ENCODE results near the gene DNAH5.

Gene DNAH5

GRCh38 chr5:13673511-13673910, 271.0 kb downstream of the DNAH5 start:
- Histone ChIP-seq H2BK5ac (ENCODE audit: low read length) (no peak overlapping the region), H3K18ac (ENCODE audit: low read length) (no peak overlapping the region), H3K4me1 (ENCODE audit: control insufficient read depth in 2 of 2, insufficient read depth in 1 of 2, low read depth in 1 of 2, low read length in 2 of 2) (no peaks in the 10 kb centered on the region), H2BK12ac (ENCODE audit: low read length) (no peak overlapping the region), H3K27me3 (ENCODE audit: control insufficient read depth in 3 of 3, insufficient read depth in 3 of 3, low read depth in 1 of 3, low read length in 3 of 3) (no peaks in the 10 kb centered on the region), H2BK120ac (ENCODE audit: low read depth, low read length) (no peak overlapping the region), H4K8ac (ENCODE audit: low read depth, low read length) (no peak overlapping the region), H3K9me3 (replicated peaks in 1 of 2; ENCODE audit: control insufficient read depth in 2 of 2, insufficient read depth in 1 of 2, low read depth in 1 of 2, low read length in 2 of 2) (no peaks in the 10 kb centered on the region), H3K9ac (ENCODE audit: low read depth, low read length, poor library complexity) (no peak overlapping the region), H4K91ac (ENCODE audit: low read depth, low read length, poor library complexity) (no peak overlapping the region), H3K27ac (replicated peaks; ENCODE audit: low read length) (no peak overlapping the region), H2BK15ac (ENCODE audit: low read length) (no peak overlapping the region), H3K4me3 (ENCODE audit: low read length in 2 of 2) (no peak overlapping the region), H3K4me2 (ENCODE audit: insufficient read depth, low read length, poor library complexity, severe bottlenecking) (no peak overlapping the region), H3K23ac (ENCODE audit: low read depth, low read length, poor library complexity) (no peak overlapping the region), H3K4ac (ENCODE audit: low read length) (no peak overlapping the region), H3K14ac (ENCODE audit: low read length) (no peak overlapping the region), H3K36me3 (replicated peaks in 1 of 2; ENCODE audit: control insufficient read depth in 2 of 2, insufficient read depth in 2 of 2, low read length in 2 of 2) (no peaks in the 10 kb centered on the region), H2AFZ (ENCODE audit: low read length) (no peak overlapping the region), H3K79me1 (ENCODE audit: low read depth, low read length) (no peaks in the 10 kb centered on the region), H2AK5ac (ENCODE audit: low read depth, low read length) (no peak overlapping the region)
- no CpG with 5 or more reads among the region's 3 CpGs for WGBS, 2 donors (ENCODE audit: extremely low coverage in 2 of 2, insufficient read length in 2 of 2, insufficient replicate concordance in 1 of 2)
- DNase-seq (ENCODE audit: low spot score): no peak

- Histone ChIP-seq H4K8ac (ENCODE audit: low read depth, low read length) (no peak overlapping the region), H3K14ac (ENCODE audit: low read length) (no peak overlapping the region), H3K27me3 (ENCODE audit: control insufficient read depth in 3 of 3, insufficient read depth in 3 of 3, low read depth in 1 of 3, low read length in 3 of 3) (no peaks in the 10 kb centered on the region), H3K4me1 (ENCODE audit: control insufficient read depth in 2 of 2, insufficient read depth in 1 of 2, low read depth in 1 of 2, low read length in 2 of 2) (no peaks in the 10 kb centered on the region), H3K18ac (ENCODE audit: low read length) (no peak overlapping the region), H3K27ac (replicated peaks; ENCODE audit: low read length) (no peak overlapping the region), H2BK120ac (ENCODE audit: low read depth, low read length) (no peak overlapping the region), H3K4me3 (ENCODE audit: low read length in 2 of 2) (no peak overlapping the region), H2BK12ac (ENCODE audit: low read length) (no peak overlapping the region), H2BK15ac (ENCODE audit: low read length) (no peak overlapping the region), H4K91ac (ENCODE audit: low read depth, low read length, poor library complexity) (no peak overlapping the region), H3K4me2 (ENCODE audit: insufficient read depth, low read length, poor library complexity, severe bottlenecking) (no peak overlapping the region), H3K36me3 (replicated peaks in 1 of 2; ENCODE audit: control insufficient read depth in 2 of 2, insufficient read depth in 2 of 2, low read length in 2 of 2) (no peaks in the 10 kb centered on the region), H3K4ac (ENCODE audit: low read length) (no peak overlapping the region), H3K79me1 (ENCODE audit: low read depth, low read length) (no peaks in the 10 kb centered on the region), H3K9me3 (replicated peaks in 1 of 2; ENCODE audit: control insufficient read depth in 2 of 2, insufficient read depth in 1 of 2, low read depth in 1 of 2, low read length in 2 of 2) (no peaks in the 10 kb centered on the region), H2AK5ac (ENCODE audit: low read depth, low read length) (no peak overlapping the region), H2BK5ac (ENCODE audit: low read length) (no peak overlapping the region), H3K9ac (ENCODE audit: low read depth, low read length, poor library complexity) (no peak overlapping the region), H2AFZ (ENCODE audit: low read length) (no peak overlapping the region), H3K23ac (ENCODE audit: low read depth, low read length, poor library complexity) (no peak overlapping the region)
- no CpG with 5 or more reads among the region's 3 CpGs for WGBS, 2 donors (ENCODE audit: extremely low coverage in 2 of 2, insufficient read length in 2 of 2, insufficient replicate concordance in 1 of 2)
- no peak for DNase-seq (ENCODE audit: low spot score)
These were observed 280.1 kb downstream of the DNAH5 start for GRCh38 chr5:13664377-13664776.

GRCh38 chr5:13662626-13663025, 281.9 kb downstream of the DNAH5 start:
- no peaks in the 10 kb centered on the region for H3K27me3 ChIP-seq (ENCODE audit: control insufficient read depth in 3 of 3, insufficient read depth in 3 of 3, low read depth in 1 of 3, low read length in 3 of 3)
- no peak overlapping the region for H3K4ac ChIP-seq (ENCODE audit: low read length)
- H2AK5ac ChIP-seq (ENCODE audit: low read depth, low read length): no peak overlapping the region
- no peaks in the 10 kb centered on the region for H3K9me3 ChIP-seq (replicated peaks in 1 of 2; ENCODE audit: control insufficient read depth in 2 of 2, insufficient read depth in 1 of 2, low read depth in 1 of 2, low read length in 2 of 2)
- no peak for DNase-seq (ENCODE audit: low spot score)
- H3K9ac ChIP-seq (ENCODE audit: low read depth, low read length, poor library complexity): no peak overlapping the region
- no peaks in the 10 kb centered on the region for H3K36me3 ChIP-seq (replicated peaks in 1 of 2; ENCODE audit: control insufficient read depth in 2 of 2, insufficient read depth in 2 of 2, low read length in 2 of 2)
- H3K27ac ChIP-seq (replicated peaks; ENCODE audit: low read length): no peak overlapping the region
- H2BK12ac ChIP-seq (ENCODE audit: low read length): no peak overlapping the region
- no peak overlapping the region for H4K91ac ChIP-seq (ENCODE audit: low read depth, low read length, poor library complexity)
- no peak overlapping the region for H3K14ac ChIP-seq (ENCODE audit: low read length)
- H2BK5ac ChIP-seq (ENCODE audit: low read length): no peak overlapping the region
- H2BK120ac ChIP-seq (ENCODE audit: low read depth, low read length): no peak overlapping the region
- H3K23ac ChIP-seq (ENCODE audit: low read depth, low read length, poor library complexity): no peak overlapping the region
- H2AFZ ChIP-seq (ENCODE audit: low read length): no peak overlapping the region
- no peaks in the 10 kb centered on the region for H3K4me1 ChIP-seq (ENCODE audit: control insufficient read depth in 2 of 2, insufficient read depth in 1 of 2, low read depth in 1 of 2, low read length in 2 of 2)
- H3K18ac ChIP-seq (ENCODE audit: low read length): no peak overlapping the region
- H3K79me1 ChIP-seq (ENCODE audit: low read depth, low read length): no peaks in the 10 kb centered on the region
- H3K4me2 ChIP-seq (ENCODE audit: insufficient read depth, low read length, poor library complexity, severe bottlenecking): no peak overlapping the region
- no peak overlapping the region for H3K4me3 ChIP-seq (ENCODE audit: low read length in 2 of 2)
- no peak overlapping the region for H4K8ac ChIP-seq (ENCODE audit: low read depth, low read length)
- H2BK15ac ChIP-seq (ENCODE audit: low read length): no peak overlapping the region

GRCh38 chr5:13661272-13661671, 283.2 kb downstream of the DNAH5 start:
- DNase-seq (ENCODE audit: low spot score): no peak
- no peak overlapping the region for H4K91ac ChIP-seq (ENCODE audit: low read depth, low read length, poor library complexity)
- H3K14ac ChIP-seq (ENCODE audit: low read length): no peak overlapping the region
- no peak overlapping the region for H4K8ac ChIP-seq (ENCODE audit: low read depth, low read length)
- H3K4me3 ChIP-seq (ENCODE audit: low read length in 2 of 2): no peak overlapping the region
- H3K9ac ChIP-seq (ENCODE audit: low read depth, low read length, poor library complexity): no peak overlapping the region
- H3K79me1 ChIP-seq (ENCODE audit: low read depth, low read length): no peaks in the 10 kb centered on the region
- H3K9me3 ChIP-seq (replicated peaks in 1 of 2; ENCODE audit: control insufficient read depth in 2 of 2, insufficient read depth in 1 of 2, low read depth in 1 of 2, low read length in 2 of 2): no peaks in the 10 kb centered on the region
- H3K23ac ChIP-seq (ENCODE audit: low read depth, low read length, poor library complexity): no peak overlapping the region
- no peak overlapping the region for H3K27ac ChIP-seq (replicated peaks; ENCODE audit: low read length)
- H2BK12ac ChIP-seq (ENCODE audit: low read length): no peak overlapping the region
- no peaks in the 10 kb centered on the region for H3K27me3 ChIP-seq (ENCODE audit: control insufficient read depth in 3 of 3, insufficient read depth in 3 of 3, low read depth in 1 of 3, low read length in 3 of 3)
- no peak overlapping the region for H2BK5ac ChIP-seq (ENCODE audit: low read length)
- WGBS, 2 donors (ENCODE audit: extremely low coverage in 2 of 2, insufficient read length in 2 of 2, insufficient replicate concordance in 1 of 2): no CpG with 5 or more reads among the region's 1 CpG
- no peak overlapping the region for H3K4ac ChIP-seq (ENCODE audit: low read length)
- no peaks in the 10 kb centered on the region for H3K36me3 ChIP-seq (replicated peaks in 1 of 2; ENCODE audit: control insufficient read depth in 2 of 2, insufficient read depth in 2 of 2, low read length in 2 of 2)
- H2BK15ac ChIP-seq (ENCODE audit: low read length): no peak overlapping the region
- H2BK120ac ChIP-seq (ENCODE audit: low read depth, low read length): no peak overlapping the region
- no peak overlapping the region for H3K4me2 ChIP-seq (ENCODE audit: insufficient read depth, low read length, poor library complexity, severe bottlenecking)
- H2AFZ ChIP-seq (ENCODE audit: low read length): no peak overlapping the region
- H3K4me1 ChIP-seq (ENCODE audit: control insufficient read depth in 2 of 2, insufficient read depth in 1 of 2, low read depth in 1 of 2, low read length in 2 of 2): no peaks in the 10 kb centered on the region
- no peak overlapping the region for H3K18ac ChIP-seq (ENCODE audit: low read length)
- H2AK5ac ChIP-seq (ENCODE audit: low read depth, low read length): no peak overlapping the region

Data from neuronal stem cell (in vitro differentiated cells).